ENCODE measurements around the gene PLPP2. TPM values are rescaled to one million over a fixed set of nuclear protein-coding genes. Genes with fewer than 3 reads are reported as not detected.
A peak's percentile ranks its signal among the peaks of the same experiment; 100 is the strongest.

PLPP2 gene
- total RNA-seq, 1 donor from 2014 or later: 0.76 TPM

- DNase-seq (ENCODE audit: missing footprints) (no peak), ATAC-seq (no peak)
- intact Hi-C loops (cut with DNase I): no loop called here
Measured at GRCh38 chr19:295687-296370, 4.6 kb upstream of the PLPP2 start.

GRCh38 chr19:294946-295686 lies 3.9 kb upstream of the PLPP2 start:
- ATAC-seq: peak; percentile 54
- intact Hi-C loops (cut with DNase I): no loop called here
- DNase-seq (ENCODE audit: missing footprints): no peak

GRCh38 chr19:294341-294945 lies 3.2 kb upstream of the PLPP2 start:
- ATAC-seq (no peak), DNase-seq (ENCODE audit: missing footprints) (no peak)
- intact Hi-C loops (cut with DNase I): no loop called here

DNA sequence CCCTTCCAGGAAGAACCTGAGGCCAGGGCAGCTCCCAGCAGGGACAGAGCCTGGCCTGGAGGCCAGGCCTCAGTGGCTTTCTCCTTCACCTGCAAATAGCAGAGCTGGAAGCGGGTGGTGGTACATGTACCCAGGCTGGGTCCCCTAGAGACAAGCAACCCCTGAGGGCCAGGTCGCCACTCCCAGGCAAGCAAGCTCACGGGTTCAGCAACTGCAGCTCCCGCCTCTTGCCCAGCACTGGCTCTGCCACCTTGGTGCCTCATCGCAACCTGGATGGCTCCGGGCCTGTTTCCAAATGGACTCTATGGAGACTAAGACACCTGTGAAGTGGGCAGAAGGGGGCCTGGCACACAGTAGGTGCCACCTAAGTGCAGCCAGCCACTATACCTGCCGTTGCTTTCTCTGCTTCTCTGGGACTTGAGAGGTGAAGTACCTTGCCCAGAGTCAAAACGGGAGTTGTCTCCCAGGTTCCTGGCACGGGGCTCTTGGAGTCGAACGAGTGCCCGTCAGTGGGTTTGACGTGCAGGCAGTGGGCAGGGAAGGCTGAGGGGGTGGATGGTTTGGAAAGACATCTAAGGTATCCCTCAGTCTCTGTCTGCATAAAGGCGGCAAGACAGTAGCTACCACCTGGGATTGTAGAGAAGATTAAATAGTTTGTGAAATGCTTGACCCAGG lies 2.4 kb upstream of the PLPP2 start:
- no peak for DNase-seq (ENCODE audit: missing footprints)
- intact Hi-C loops (cut with DNase I): no loop called here
- no peak for ATAC-seq

GRCh38 chr19:292951-293350 lies 1.7 kb upstream of the PLPP2 start:
- ATAC-seq (no peak), DNase-seq (ENCODE audit: missing footprints) (no peak)
- intact Hi-C loops (cut with DNase I): no loop called here

GRCh38 chr19:292281-292884 lies 1.2 kb upstream of the PLPP2 start:
- no peak for DNase-seq (ENCODE audit: missing footprints)
- no peak for ATAC-seq
- intact Hi-C loops (cut with DNase I): no loop called here

- ATAC-seq (no peak), DNase-seq (ENCODE audit: missing footprints) (no peak)
- intact Hi-C loops (cut with DNase I): no loop called here
Measured at GRCh38 chr19:291561-292280, 518 bp upstream of the PLPP2 start.

- intact Hi-C loops (cut with DNase I): no loop called here
- ATAC-seq (no peak), DNase-seq (ENCODE audit: missing footprints) (peak; percentile 59)
Measured at GRCh38 chr19:290372-291005, 714 bp downstream of the PLPP2 start.

DNA sequence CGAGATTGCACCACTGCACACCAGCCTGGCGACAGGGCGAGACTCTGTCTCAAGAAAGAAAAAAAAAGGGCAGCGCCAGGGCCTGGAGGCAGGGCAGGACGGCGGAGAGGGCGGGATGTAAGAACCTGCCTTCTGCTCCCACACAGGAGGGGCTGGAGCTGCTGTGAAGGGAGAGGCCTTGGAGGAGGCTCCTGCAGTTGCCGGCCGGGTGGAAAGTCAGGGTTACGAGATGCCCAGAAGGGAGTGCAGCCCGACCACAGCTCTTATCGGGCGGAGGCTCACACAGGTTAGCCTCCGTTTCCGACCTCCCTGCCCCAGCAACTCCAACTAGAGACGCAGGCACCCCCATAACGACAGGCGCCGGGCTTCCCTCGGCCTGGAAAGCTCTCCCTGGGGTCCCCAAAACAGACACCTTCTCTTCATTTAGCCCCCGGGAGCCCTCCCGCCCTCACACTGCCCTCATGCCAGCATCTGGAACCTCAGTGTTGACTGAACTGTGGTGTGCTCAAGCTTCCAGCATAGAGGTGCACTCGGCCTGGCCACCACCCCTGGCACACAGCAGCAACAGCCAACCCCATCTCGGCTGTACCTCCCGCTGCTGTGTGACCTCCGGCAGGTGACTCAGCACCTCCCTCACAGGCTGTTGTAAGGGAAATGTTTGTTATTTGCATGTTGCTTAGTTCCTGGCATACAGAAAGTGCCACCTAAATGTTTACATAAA lies 1.4 kb downstream of the PLPP2 start:
- ATAC-seq: no peak
- no peak for DNase-seq (ENCODE audit: missing footprints)
- intact Hi-C loops (cut with DNase I): no loop called here

DNA sequence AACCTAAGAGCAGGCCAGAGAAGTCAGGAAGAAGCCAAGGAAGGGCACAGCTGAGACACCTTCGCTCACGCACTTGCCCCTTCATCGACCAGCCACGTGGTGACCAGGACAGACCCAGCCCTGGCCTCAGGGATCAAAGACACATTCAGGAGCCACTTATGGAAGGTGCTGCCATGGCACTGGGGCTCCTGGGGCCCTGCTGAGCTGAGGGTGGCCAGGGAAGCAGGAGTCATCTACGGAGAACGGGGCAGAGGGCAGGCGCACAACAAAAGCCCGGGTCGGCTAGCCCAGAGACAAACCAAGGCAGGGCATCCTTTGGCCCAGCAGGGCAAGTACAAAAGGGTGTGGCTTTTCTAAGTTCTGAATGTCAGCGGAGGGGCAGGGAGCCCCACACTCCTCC lies 2.3 kb downstream of the PLPP2 start:
- peak; percentile 66 for DNase-seq (ENCODE audit: missing footprints)
- intact Hi-C loops (cut with DNase I): no loop called here
- ATAC-seq: no peak

DNA sequence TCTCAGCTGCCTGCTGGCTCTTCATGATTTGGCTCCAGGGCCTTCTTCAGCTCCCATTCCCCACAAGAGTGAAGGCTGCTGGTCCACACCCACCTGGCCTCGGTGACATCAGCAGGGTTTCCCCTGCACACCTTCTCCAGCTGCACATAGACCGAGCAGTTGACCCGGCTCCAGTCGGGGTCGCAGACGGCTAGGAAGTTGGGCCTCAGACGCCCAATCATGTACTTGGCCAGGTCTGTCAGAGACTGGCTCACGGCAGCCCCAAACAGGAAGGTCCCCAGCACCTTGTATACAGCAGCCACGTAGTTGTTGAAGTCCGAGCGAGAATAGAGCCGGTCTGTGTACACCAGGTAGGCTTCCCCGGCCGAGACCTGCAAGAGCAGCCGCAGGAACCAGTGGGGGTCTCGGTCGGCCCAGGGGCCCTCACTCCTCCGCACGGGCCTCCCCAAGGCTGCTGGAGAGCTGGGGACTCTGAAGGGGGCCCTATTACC lies 3.8 kb downstream of the PLPP2 start:
- peak; percentile 23 for ATAC-seq
- intact Hi-C loops (cut with DNase I): no loop called here
- DNase-seq (ENCODE audit: missing footprints): peak; percentile 59

- ATAC-seq (no peak), DNase-seq (ENCODE audit: missing footprints) (no peak)
- intact Hi-C loops (cut with DNase I): no loop called here
Measured at GRCh38 chr19:283395-283794, 7.8 kb downstream of the PLPP2 start.

- no peak for DNase-seq (ENCODE audit: missing footprints)
- intact Hi-C loops (cut with DNase I): no loop called here
- ATAC-seq: no peak
Measured at GRCh38 chr19:282501-282900, 8.7 kb downstream of the PLPP2 start.

GRCh38 chr19:281992-282391 lies 9.2 kb downstream of the PLPP2 start:
- ATAC-seq (no peak), DNase-seq (ENCODE audit: missing footprints) (no peak)
- intact Hi-C loops (cut with DNase I): no loop called here

GRCh38 chr19:281156-281853 lies 9.9 kb downstream of the PLPP2 start:
- DNase-seq (ENCODE audit: missing footprints) (no peak), ATAC-seq (no peak)
- intact Hi-C loops (cut with DNase I): no loop called here

DNA sequence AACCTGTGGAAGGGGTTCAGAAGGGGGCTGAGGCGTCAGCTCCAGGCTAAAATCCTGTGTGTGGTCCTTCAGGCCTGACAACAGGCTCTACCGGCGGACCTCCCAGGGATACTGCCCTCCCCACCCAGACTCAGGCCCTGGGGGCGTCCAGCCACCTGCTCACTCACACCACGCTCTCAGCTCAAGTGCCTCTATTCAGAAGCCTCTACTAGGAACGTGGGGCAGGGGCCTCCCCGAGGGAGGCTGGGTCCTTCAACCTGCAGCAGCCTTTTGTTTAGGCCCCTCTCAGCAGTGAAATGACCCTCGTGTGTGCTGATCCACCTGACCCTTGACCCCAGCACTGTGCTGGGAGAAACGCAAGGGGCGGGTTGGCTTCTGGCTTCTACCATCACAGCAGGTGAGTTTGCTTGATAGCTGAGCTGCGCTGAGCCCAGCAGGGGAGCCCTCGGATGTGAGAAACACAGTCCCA lies 10.6 kb downstream of the PLPP2 start:
- intact Hi-C loops (cut with DNase I): no loop called here
- DNase-seq (ENCODE audit: missing footprints) (no peak), ATAC-seq (no peak)

- DNase-seq (ENCODE audit: missing footprints): no peak
- intact Hi-C loops (cut with DNase I): no loop called here
- no peak for ATAC-seq
Measured at GRCh38 chr19:279656-280055, 11.5 kb downstream of the PLPP2 start.

Data from Right ventricle myocardium inferior (tissue), 1 donor.